ENCODE data around the gene TMEM101. TPM values are rescaled to one million over a fixed set of nuclear protein-coding genes. Genes with fewer than 3 reads are reported as not detected.

The TMEM101 gene
- total and polyA plus RNA-seq, 10 donors = 15.9 to 30.6 (median 21.1) TPM

GRCh38 chr17:44061446-44061845, 46.7 kb upstream of the TMEM101 start:
- Histone ChIP-seq H3K9me3 (no peaks in the 10 kb centered on the region), H3K4me3 (no peak overlapping the region), H3K4me1 (peaks cover 7 to 67% (median 35%) of the 10 kb centered on the region in 6 donors), H3K36me3 (peaks cover 0 to 82% (median 49%) of the 10 kb centered on the region in 6 donors), H3K27ac (no peak overlapping the region), H3K27me3 (replicated peaks in 1 of 7) (no peaks in the 10 kb centered on the region)
- intact Hi-C loops (cut with DNase I; ENCODE audit: low total_unique reads) = no loop called here
- no peak for TF ChIP-seq POLR2A (IDR thresholded peaks at IDR 0.05)
- no peak for TF ChIP-seq CTCF (IDR thresholded peaks at IDR 0.05 in 8 of 11, conservative IDR thresholded peaks at IDR 0.05 in 3 of 11)
- TF ChIP-seq POLR2AphosphoS5 (IDR thresholded peaks at IDR 0.05) = no peak
- DNase-seq = no peak
- 91 to 100% (median 93%) methylated on average over 1 of the region's 1 CpG for WGBS, 5 donors

GRCh38 chr17:44059101-44059892, 44.5 kb upstream of the TMEM101 start:
- H3K9me3 ChIP-seq = no peaks in the 10 kb centered on the region
- DNase-seq = no peak
- WGBS, 5 donors = 79 to 89% (median 85%) methylated on average over 14 of the region's 14 CpGs
- H3K27ac ChIP-seq = peak overlapping the region in 2 of 8 donors; percentile 16 to 37
- TF ChIP-seq POLR2AphosphoS5 (IDR thresholded peaks at IDR 0.05) = no peak
- TF ChIP-seq CTCF (IDR thresholded peaks at IDR 0.05 in 8 of 11, conservative IDR thresholded peaks at IDR 0.05 in 3 of 11) = no peak
- no peak for TF ChIP-seq POLR2A (IDR thresholded peaks at IDR 0.05)
- peaks cover 0 to 59% (median 21%) of the 10 kb centered on the region in 6 donors for H3K4me1 ChIP-seq
- intact Hi-C loops (cut with DNase I; ENCODE audit: low total_unique reads) = no loop called here
- H3K36me3 ChIP-seq = peaks cover 0 to 100% (median 56%) of the 10 kb centered on the region in 6 donors
- no peak overlapping the region for H3K4me3 ChIP-seq
- no peaks in the 10 kb centered on the region for H3K27me3 ChIP-seq (replicated peaks in 1 of 7)

- DNase-seq = no peak
- Histone ChIP-seq H3K27me3 (replicated peaks in 1 of 7) (no peaks in the 10 kb centered on the region), H3K36me3 (peaks cover 0 to 100% (median 62%) of the 10 kb centered on the region in 6 donors), H3K9me3 (no peaks in the 10 kb centered on the region), H3K27ac (peak overlapping the region in 2 of 8 donors; percentile 1 to 12), H3K4me1 (peaks cover 0 to 26% (median 10%) of the 10 kb centered on the region in 6 donors), H3K4me3 (no peak overlapping the region)
- WGBS, 5 donors = 51 to 69% (median 64%) methylated on average over 3 of the region's 3 CpGs
- no peak for TF ChIP-seq CTCF (IDR thresholded peaks at IDR 0.05 in 8 of 11, conservative IDR thresholded peaks at IDR 0.05 in 3 of 11)
- no peak for TF ChIP-seq POLR2AphosphoS5 (IDR thresholded peaks at IDR 0.05)
- TF ChIP-seq POLR2A (IDR thresholded peaks at IDR 0.05) = no peak
- intact Hi-C loops (cut with DNase I; ENCODE audit: low total_unique reads) = no loop called here
Measured at GRCh38 chr17:44053125-44053872, 38.5 kb upstream of the TMEM101 start.

Measured in spleen (tissue), 11 donors.